Fibroblast of skin of left biceps (primary cell): Measurements from ENCODE around the gene LCP2.

ENCODE experiments used
- DNase-seq, 2 experiments: peaks; one replicate each; pipeline ENCODE4 v3.0.0-alpha.2; 2013; ENCODE audit warnings: low read depth in 2 of 2

LCP2 gene

GRCh38 chr5:170273968-170274710 is 23.4 kb downstream of the LCP2 start:
- DNase-seq, result no peak

- DNase-seq, result no peak
Observed at GRCh38 chr5:170270293-170271069, 27.1 kb downstream of the LCP2 start.

GRCh38 chr5:170269579-170269978 is 28.0 kb downstream of the LCP2 start:
- no peak for DNase-seq

- no peak for DNase-seq
Observed at GRCh38 chr5:170268884-170269283, 28.7 kb downstream of the LCP2 start.

- no peak for DNase-seq
Observed at GRCh38 chr5:170268153-170268689, 29.4 kb downstream of the LCP2 start.

- DNase-seq, result peak; percentile 11 to 17
Observed at GRCh38 chr5:170267431-170268152, 30.0 kb downstream of the LCP2 start.

GRCh38 chr5:170266570-170267381 is 30.8 kb downstream of the LCP2 start:
- no peak for DNase-seq

- no peak for DNase-seq
Observed at GRCh38 chr5:170265522-170265921, 32.1 kb downstream of the LCP2 start.

- no peak for DNase-seq
Observed at GRCh38 chr5:170263906-170264305, 33.7 kb downstream of the LCP2 start.

- no peak for DNase-seq
Observed at GRCh38 chr5:170262061-170263045, 35.2 kb downstream of the LCP2 start.

- no peak for DNase-seq
Observed at GRCh38 chr5:170261528-170262043, 36.0 kb downstream of the LCP2 start.

GRCh38 chr5:170257370-170257769 is 40.2 kb downstream of the LCP2 start:
- no peak for DNase-seq

GRCh38 chr5:170256571-170256970 is 41.0 kb downstream of the LCP2 start:
- no peak for DNase-seq

GRCh38 chr5:170254056-170254455 is 43.5 kb downstream of the LCP2 start:
- no peak for DNase-seq

- no peak for DNase-seq
Observed at GRCh38 chr5:170252720-170253350, 44.7 kb downstream of the LCP2 start.

GRCh38 chr5:170252109-170252508 is 45.5 kb downstream of the LCP2 start:
- no peak for DNase-seq

- no peak for DNase-seq
Observed at GRCh38 chr5:170251462-170251861, 46.1 kb downstream of the LCP2 start.

GRCh38 chr5:170250810-170251317 is 46.7 kb downstream of the LCP2 start:
- DNase-seq, result no peak

GRCh38 chr5:170249355-170249754 is 48.2 kb downstream of the LCP2 start:
- DNase-seq, result no peak
